PC-3 (cell line): ENCODE data around the gene MKNK1. TPM values are rescaled to one million over a fixed set of nuclear protein-coding genes. Genes with fewer than 3 reads are reported as not detected.

Experiments
- ATAC-seq: fragments of 200-7000 bp; cut with Tn5 transposase; 2 replicates; pipeline ENCODE4 v1.9.1; 2020; ENCODE audit warnings: mild to moderate bottlenecking, moderate library complexity
- BruUV-seq: library from RNA; stranded (reverse); fragments of 400-500 nt; replicated peaks from 2 replicates; lab custom pipeline; 2021; lab: Mats Ljungman, UMichigan
- CTCF ChIA-PET: fragments of 300-600 bp; sonication (Branson Sonifier 250); formaldehyde crosslinking; loops from one replicate; lab custom pipeline; 2022; ENCODE audit warnings: antibody characterized with exemption; lab: Charles Lee
- POLR2A ChIA-PET: fragments of 300-600 bp; sonication (Branson Sonifier 250); formaldehyde crosslinking; loops from one replicate; lab custom pipeline; 2022; ENCODE audit warnings: antibody characterized with exemption; ENCODE audit not compliant: unreplicated experiment; lab: Charles Lee
- DNase-seq: peaks from one replicate; pipeline ENCODE4 v3.0.0-alpha.2; 2015
- H2AFZ ChIP-seq: fragments of 300-600 bp; sonication (generic); 2 replicates; pipeline ENCODE4 v1.6.0; 2016; ENCODE audit warnings: antibody characterized with exemption, low read length
- H3F3A ChIP-seq: fragments of 300-600 bp; sonication (generic); one replicate; pipeline ENCODE4 v1.6.0; 2017; ENCODE audit warnings: antibody characterized with exemption, low read length, control low read depth, mild to moderate bottlenecking; ENCODE audit not compliant: unreplicated experiment
- H3K27ac ChIP-seq: fragments of 300-600 bp; sonication (generic); 2 replicates; pipeline ENCODE4 v1.5.1; 2016; ENCODE audit warnings: mild to moderate bottlenecking, low read length
- H3K27me3 ChIP-seq: fragments of 300-600 bp; sonication (generic); 2 replicates; pipeline ENCODE4 v1.6.1; 2016; ENCODE audit warnings: low read length, mixed read lengths
- H3K36me3 ChIP-seq: fragments of 300-600 bp; sonication (generic); 2 replicates; pipeline ENCODE4 v1.6.1; 2016; ENCODE audit warnings: low read depth, mixed run types, low read length, mixed read lengths
- H3K4me1 ChIP-seq: fragments of 300-600 bp; sonication (generic); 2 replicates; pipeline ENCODE4 v1.5.1; 2016; ENCODE audit warnings: low read length; ENCODE audit not compliant: insufficient read depth
- H3K4me2 ChIP-seq: fragments of 300-600 bp; sonication (generic); 2 replicates; pipeline ENCODE4 v1.6.0; 2016; ENCODE audit warnings: low read length
- H3K4me3 ChIP-seq: fragments of 300-600 bp; sonication (generic); 2 replicates; pipeline ENCODE4 v1.5.1; 2016; ENCODE audit warnings: mild to moderate bottlenecking, low read length, mixed read lengths
- H3K79me2 ChIP-seq: fragments of 300-600 bp; sonication (generic); 2 replicates; pipeline ENCODE4 v1.6.1; 2017; ENCODE audit warnings: low read length, mixed read lengths
- H3K9ac ChIP-seq: fragments of 300-600 bp; sonication (generic); 2 replicates; pipeline ENCODE4 v1.6.0; 2016; ENCODE audit warnings: mild to moderate bottlenecking, low read length
- H3K9me2 ChIP-seq: fragments of 300-600 bp; sonication (generic); replicated peaks from 2 replicates; pipeline ENCODE4 v1.6.1; 2016; ENCODE audit warnings: mixed run types, low read length, mixed read lengths
- H3K9me3 ChIP-seq: fragments of 300-600 bp; sonication (generic); 2 replicates; pipeline ENCODE4 v1.6.1; 2016; ENCODE audit warnings: low read length, mixed read lengths
- H4K20me1 ChIP-seq: fragments of 300-600 bp; sonication (generic); 2 replicates; pipeline ENCODE4 v1.6.1; 2016; ENCODE audit warnings: low read length, mixed read lengths
- CTCF ChIP-seq: fragments of 300-600 bp; sonication (generic); conservative IDR thresholded peaks from 2 replicates; pipeline ENCODE4 v1.5.1; 2017; ENCODE audit warnings: antibody characterized with exemption, low read depth, mild to moderate bottlenecking, low read length
- EZH2 ChIP-seq: fragments of 300-600 bp; sonication (generic); IDR thresholded peaks from one replicate; pipeline ENCODE4 v1.6.1; 2017; ENCODE audit warnings: antibody characterized with exemption, mild to moderate bottlenecking, low read length; ENCODE audit not compliant: unreplicated experiment
- EZH2phosphoT487 ChIP-seq: fragments of 300-600 bp; sonication (generic); IDR thresholded peaks from 2 replicates; pipeline ENCODE4 v1.6.1; 2018; ENCODE audit warnings: mild to moderate bottlenecking, antibody characterized with exemption, low read length, borderline replicate concordance
- intact Hi-C: fragments of 100-400 bp; cut with micrococcal nuclease; formaldehyde crosslinking; loops from 2 replicates; pipeline ENCODE4 v1.9.0; 2023
- total RNA-seq: library from RNA; depleted of rRNA; stranded (reverse); fragments of >200 nt; gene quantifications from 2 replicates; pipeline ENCODE4 v1.2.3, GENCODE V29; 2014

The MKNK1 gene
- total RNA-seq, 1 experiment from 2014 or later = 36.8 TPM

- H3K4me1 ChIP-seq = peaks cover 58% of the 10 kb centered on the region
- no peak overlapping the region for H3K27ac ChIP-seq
- ChIA-PET POLR2A (no interaction called here), CTCF (no interaction called here)
- no peaks in the 10 kb centered on the region for H4K20me1 ChIP-seq
- H3K79me2 ChIP-seq = peaks cover 33% of the 10 kb centered on the region
- H3K36me3 ChIP-seq = peaks cover 7% of the 10 kb centered on the region; the same call in 1 of the 2 replicates
- no TSS peak for BruUV-seq
- H3F3A ChIP-seq = no peaks in the 10 kb centered on the region
- no peaks in the 10 kb centered on the region for H3K9me2 ChIP-seq
- no peak overlapping the region for H3K4me3 ChIP-seq
- 0 out of 2 replicates have a peak overlapping the region, but pooled peaks have one; percentile 87 for H3K4me2 ChIP-seq
- TF ChIP-seq EZH2 = no peak
- no peak for TF ChIP-seq CTCF
- no peak for TF ChIP-seq EZH2phosphoT487
- H2AFZ ChIP-seq = no peak overlapping the region
- H3K27me3 ChIP-seq = no peaks in the 10 kb centered on the region
- H3K9ac ChIP-seq = no peak overlapping the region
- H3K9me3 ChIP-seq = no peaks in the 10 kb centered on the region
- DNase-seq (no peak), ATAC-seq (no peak)
- intact Hi-C loops = no loop called here
Measured at GRCh38 chr1:46614604-46614984, 10.5 kb upstream of the MKNK1 start.

- peak; percentile 39 for DNase-seq
- intact Hi-C loops = no loop called here
- Histone ChIP-seq H3K4me3 (no peak overlapping the region), H3K27ac (no peak overlapping the region), H3K4me2 (0 out of 2 replicates have a peak overlapping the region, but pooled peaks have one; percentile 87), H3F3A (no peaks in the 10 kb centered on the region), H3K79me2 (peaks cover 33% of the 10 kb centered on the region), H3K9ac (no peak overlapping the region), H2AFZ (no peak overlapping the region), H3K36me3 (peaks cover 14% of the 10 kb centered on the region; the same call in 1 of the 2 replicates), H3K9me3 (no peaks in the 10 kb centered on the region), H3K4me1 (peaks cover 58% of the 10 kb centered on the region), H3K9me2 (no peaks in the 10 kb centered on the region), H4K20me1 (no peaks in the 10 kb centered on the region), H3K27me3 (no peaks in the 10 kb centered on the region)
- no TSS peak for BruUV-seq
- ChIA-PET POLR2A (no interaction called here), CTCF (no interaction called here)
- no peak for TF ChIP-seq EZH2phosphoT487
- no peak for TF ChIP-seq EZH2
- TF ChIP-seq CTCF = no peak
- peak; percentile 6 for ATAC-seq
Measured at GRCh38 chr1:46613661-46614603, 9.9 kb upstream of the MKNK1 start.
